HT1080 (cell line): ENCODE measurements around the gene CFAP90. TPM values are rescaled to one million over a fixed set of nuclear protein-coding genes. Genes with fewer than 3 reads are reported as not detected.

Source experiments
- DNase-seq: peaks from one replicate; pipeline ENCODE4 v3.0.0-alpha.2; 2015; ENCODE audit warnings: low read depth
- total RNA-seq: library from RNA; depleted of rRNA; stranded (reverse); fragments of >200 nt; shearing (Covaris generic); gene quantifications from 2 replicates; pipeline ENCODE4 v1.2.3, GENCODE V29; 2014

CFAP90 gene
- total RNA-seq, 1 experiment from 2014 or later = not detected

DNA sequence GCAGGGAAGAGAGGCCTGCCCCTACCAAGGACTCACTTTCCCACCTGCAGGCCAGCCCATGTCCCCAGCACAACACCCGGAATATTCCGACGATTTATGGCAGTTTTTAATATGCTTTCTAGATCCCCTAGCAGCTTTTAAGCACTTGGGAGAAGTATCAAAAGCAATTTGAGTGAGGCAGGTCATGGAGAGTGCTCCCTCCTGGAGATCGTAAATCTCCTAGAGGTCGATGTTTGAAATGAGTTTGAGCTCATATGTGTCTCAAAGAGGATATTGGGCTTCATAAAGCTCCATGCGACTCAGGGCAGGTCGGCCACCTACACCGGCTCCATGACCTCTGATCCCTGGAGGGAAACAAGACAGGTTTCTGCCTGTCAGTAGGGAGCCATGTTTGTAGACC, 27.3 kb downstream of the CFAP90 start:
- DNase-seq = no peak

- no peak for DNase-seq
These were observed 28.5 kb downstream of the CFAP90 start for GRCh38 chr5:7822449-7822848.

GRCh38 chr5:7816535-7816901, 34.4 kb downstream of the CFAP90 start:
- no peak for DNase-seq

DNA sequence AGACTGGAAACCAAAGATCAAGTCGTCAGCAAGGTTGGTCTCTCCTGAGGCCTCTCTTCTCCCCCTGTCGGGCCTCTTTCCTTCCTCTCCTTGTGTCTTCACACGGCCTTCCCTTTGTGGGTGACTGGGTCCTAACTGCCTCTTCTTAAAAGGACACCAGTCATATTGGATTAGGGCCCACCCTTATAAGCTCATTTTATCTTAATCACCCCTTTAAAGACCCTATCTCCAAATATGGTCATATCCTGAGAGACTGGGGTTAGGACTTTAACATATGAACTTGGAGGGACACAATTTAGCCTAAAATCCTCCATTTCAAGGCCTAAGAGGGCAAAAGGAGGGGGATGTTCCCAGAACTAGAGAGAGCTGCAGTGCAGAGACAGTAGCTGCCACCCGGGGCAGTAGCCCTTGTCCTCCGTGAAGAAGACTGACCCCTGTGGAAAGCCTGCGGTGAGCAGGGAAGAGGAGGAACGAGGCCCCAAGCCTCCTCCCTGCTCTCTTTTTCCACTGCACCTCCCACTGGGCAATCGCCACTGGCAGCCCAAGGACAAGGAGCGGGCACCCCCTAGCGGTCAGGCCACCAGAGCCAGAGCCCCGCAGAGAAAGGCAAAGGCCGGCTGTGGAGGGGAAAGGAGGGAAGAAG, 34.9 kb downstream of the CFAP90 start:
- DNase-seq = peak; percentile 80

DNA sequence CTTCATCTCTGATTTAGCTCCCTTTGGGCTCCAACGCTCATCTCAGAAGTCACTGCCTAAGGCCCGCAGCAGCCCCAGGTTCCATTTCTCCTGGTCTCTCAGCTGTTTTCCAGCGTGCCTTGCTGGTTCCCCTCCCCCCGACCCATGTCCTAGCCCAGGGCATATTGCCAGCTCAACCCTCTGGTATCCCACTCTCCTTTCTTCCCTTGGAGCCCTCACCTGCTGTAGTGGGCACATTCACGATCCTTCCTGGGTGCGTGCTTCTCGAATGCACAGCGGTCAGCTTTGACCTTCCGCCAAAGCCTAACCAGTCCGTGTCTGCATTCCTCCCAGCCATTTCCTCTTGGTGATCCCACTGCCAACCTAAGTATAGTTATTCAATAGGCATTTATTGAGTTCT, 36.1 kb downstream of the CFAP90 start:
- DNase-seq = no peak

GRCh38 chr5:7813576-7813975, 37.4 kb downstream of the CFAP90 start:
- no peak for DNase-seq

GRCh38 chr5:7813007-7813406, 37.9 kb downstream of the CFAP90 start:
- no peak for DNase-seq

DNA sequence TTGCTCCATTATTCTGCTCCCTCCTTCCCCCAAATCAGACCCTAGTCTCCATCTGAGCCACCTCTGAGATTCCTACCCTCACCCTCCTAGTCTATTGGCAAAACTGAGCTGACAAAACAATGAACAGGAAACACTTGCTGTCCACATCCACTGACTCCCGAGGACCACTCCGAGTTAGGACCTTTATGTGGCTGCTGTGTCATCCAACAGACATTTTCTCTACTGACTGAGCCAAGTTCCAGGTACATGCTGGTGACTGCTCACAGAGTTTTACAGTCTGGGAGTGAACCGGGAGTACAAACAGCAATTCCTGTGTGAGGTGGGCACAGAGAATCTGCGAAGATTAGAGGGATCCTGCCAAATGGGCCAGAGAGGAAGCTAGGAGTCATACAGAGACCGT, 39.2 kb downstream of the CFAP90 start:
- DNase-seq = peak; percentile 17

GRCh38 chr5:7808998-7809397, 41.9 kb downstream of the CFAP90 start:
- no peak for DNase-seq

DNA sequence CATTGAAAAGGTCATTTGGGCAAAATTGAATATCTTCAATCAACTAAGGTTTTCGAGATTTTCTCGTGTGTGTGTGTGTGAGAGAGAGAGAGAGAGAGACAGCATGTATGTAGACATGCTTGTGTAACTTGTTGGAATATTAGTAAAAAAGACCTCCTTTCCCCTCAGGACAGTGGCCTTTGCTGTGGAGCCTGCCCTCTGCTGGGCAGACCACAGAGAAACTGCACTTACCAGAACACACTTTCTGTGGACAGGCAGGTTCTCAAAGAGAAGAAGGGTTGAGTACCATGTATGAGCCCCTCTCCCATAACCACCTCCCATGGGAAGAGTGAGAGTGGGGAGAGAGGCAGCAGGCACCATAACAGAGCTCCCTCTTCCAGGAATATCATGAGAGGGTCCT, 45.6 kb downstream of the CFAP90 start:
- no peak for DNase-seq

DNA sequence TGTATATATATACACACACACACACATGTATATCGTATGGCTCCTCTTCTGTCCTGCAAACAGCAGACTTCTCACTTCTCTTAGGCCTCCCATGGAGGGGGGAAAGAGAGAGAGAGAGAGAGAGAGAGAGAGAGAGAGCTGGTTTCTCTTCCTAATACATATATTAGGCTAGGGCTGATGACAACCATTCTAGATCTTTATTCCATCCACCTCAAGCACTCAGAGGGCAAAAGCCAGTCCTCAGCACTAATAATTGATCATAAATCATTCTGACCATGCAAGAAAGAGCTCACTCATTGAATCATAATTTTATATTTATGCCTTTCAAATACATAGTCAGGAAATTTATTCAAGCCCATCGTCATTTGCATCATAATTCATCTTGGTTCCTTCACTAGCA, 47.0 kb downstream of the CFAP90 start:
- DNase-seq = no peak

- DNase-seq = peak; percentile 32
These were observed 48.1 kb downstream of the CFAP90 start for GRCh38 chr5:7802855-7803254.

DNA sequence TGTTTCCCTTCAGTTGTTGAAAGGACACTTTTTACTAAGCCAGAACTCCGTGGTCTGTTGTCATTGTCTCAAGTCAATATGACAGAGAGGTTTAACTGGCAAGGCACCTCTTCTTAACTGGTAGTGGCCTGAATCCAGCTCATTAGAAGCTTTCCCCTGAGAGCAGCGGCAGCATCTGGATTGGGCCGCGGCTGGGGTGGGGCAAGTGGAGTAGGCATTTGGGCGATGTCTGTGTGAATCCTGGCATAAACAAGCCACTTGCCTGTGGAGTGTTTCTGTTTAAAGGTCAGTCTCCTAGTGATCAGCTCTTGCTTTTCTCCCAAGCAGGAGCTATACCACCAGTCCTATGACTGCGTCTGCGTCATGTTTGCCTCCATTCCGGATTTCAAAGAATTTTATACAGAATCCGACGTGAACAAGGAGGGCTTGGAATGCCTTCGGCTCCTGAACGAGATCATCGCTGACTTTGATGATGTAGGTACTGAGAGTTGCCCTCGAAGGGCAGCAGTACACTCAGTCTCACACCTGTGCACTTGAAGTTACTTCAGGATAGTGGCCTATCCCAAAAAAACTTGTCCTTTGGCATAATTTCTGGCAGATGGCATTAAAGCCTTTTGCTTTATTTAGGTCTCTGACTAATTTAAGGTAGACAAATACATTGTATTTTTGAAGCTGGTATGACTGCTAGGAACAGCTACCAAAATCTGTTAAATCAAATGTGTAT, 48.9 kb downstream of the CFAP90 start:
- DNase-seq = no peak

GRCh38 chr5:7795306-7795705, 55.6 kb downstream of the CFAP90 start:
- DNase-seq = no peak

DNA sequence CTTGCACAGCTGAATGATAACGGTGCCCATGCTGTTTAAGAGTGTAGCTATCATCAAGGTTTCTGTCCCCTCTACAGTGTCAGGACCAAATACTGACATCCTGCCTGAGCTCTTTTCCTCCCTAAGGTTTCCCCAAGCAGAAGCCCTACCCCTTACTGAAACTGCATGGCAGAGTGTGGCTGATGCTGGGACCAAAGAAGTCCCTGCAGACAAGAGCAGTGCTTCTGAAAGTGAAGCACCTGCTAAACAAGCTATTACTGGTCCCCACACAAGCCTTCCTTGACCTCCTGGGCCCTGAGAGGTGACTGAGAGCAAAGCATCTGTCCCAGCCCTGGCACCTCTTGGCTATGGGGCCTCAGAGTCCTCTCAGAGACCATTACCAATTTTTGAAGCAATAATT, 56.1 kb downstream of the CFAP90 start:
- DNase-seq = no peak

- DNase-seq = no peak
These were observed 56.6 kb downstream of the CFAP90 start for GRCh38 chr5:7794311-7794710.

- DNase-seq = no peak
These were observed 57.0 kb downstream of the CFAP90 start for GRCh38 chr5:7793895-7794294.

GRCh38 chr5:7789567-7789966, 61.4 kb downstream of the CFAP90 start:
- DNase-seq = no peak

DNA sequence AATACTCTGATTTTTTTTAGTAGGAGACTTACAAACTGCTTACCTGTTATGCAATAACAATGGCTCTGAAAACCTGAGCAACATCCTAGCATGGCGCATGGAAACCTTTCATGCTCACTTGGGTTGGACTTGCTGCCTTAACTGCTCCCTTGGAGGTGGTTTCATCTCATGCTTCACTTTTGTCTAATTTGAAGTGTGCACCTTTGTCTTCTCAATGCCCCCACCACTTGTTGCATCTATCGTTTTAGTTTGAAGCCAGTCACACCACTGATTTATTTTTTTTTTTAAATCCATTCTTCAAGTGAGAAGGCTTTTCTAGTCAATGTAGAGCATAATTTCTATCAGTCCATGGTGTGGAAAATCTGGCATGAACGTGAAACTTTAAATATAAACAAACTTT, 63.2 kb downstream of the CFAP90 start:
- no peak for DNase-seq

DNA sequence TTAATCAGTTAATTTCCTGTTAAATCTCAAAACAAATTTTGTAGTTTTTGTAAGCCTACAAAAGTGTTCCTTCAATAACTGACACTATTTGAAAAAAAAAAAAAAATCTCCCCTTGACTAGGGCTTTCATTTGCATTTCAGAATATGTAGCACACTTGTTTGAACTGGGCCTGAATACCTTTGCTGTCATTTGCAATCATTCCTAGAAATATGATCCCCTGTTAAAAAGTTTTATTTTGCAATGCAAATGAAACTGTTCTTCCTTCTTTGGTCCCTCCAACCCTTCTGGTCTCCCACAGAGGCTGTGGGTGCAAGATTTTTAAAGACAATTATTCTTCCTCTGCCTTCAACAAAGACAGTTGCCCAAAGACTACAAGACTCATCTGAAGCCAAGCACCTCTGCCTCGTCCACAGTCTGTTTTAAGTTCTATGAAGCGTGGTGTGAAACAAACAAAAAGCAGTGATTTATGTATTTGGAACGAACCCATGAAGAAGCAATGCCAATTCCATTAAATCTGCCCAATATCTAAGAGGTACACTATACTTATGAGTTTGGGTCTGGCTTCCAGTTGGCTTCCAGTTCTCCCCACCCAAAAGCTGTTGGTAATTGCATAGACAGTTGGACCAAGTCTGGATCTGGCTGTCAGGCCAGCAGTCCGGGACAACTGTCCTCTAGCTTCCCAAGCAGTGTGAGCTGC, 66.1 kb downstream of the CFAP90 start:
- no peak for DNase-seq

- no peak for DNase-seq
These were observed 69.0 kb downstream of the CFAP90 start for GRCh38 chr5:7781899-7782298.
